ENCODE data around the gene HSDL1. TPM values are rescaled to one million over a fixed set of nuclear protein-coding genes. Genes with fewer than 3 reads are reported as not detected.

Gene HSDL1
- total RNA-seq, 1 experiment from 2014 or later = 34.2 TPM

- Histone ChIP-seq H3K4me1 (ENCODE audit: insufficient read depth, low read length) (no peaks in the 10 kb centered on the region; the same call in 1 of the 2 replicates), H3K18ac (ENCODE audit: insufficient read length, low read depth, low read length) (no peak overlapping the region), H3K79me1 (ENCODE audit: insufficient read depth, low read depth, low read length, poor library complexity, severe bottlenecking) (peaks cover 5% of the 10 kb centered on the region), H2AFZ (ENCODE audit: low read length) (no peak overlapping the region), H3K23me2 (ENCODE audit: insufficient read length, low read depth, low read length, poor library complexity, severe bottlenecking) (peaks cover 3% of the 10 kb centered on the region), H2BK12ac (ENCODE audit: insufficient read length, low read depth, low read length) (no peak overlapping the region), H2BK20ac (ENCODE audit: low read depth, low read length, poor library complexity, severe bottlenecking) (no peak overlapping the region), H3K79me2 (ENCODE audit: insufficient read depth, low read length) (peaks cover 24% of the 10 kb centered on the region; the same call in 1 of the 2 replicates), H3T11ph (ENCODE audit: low read length) (no peak overlapping the region), H4K8ac (replicated peaks; ENCODE audit: insufficient read length, low read depth, low read length) (no peak overlapping the region), H2BK120ac (ENCODE audit: low read depth, low read length, poor library complexity, severe bottlenecking) (no peak overlapping the region), H3K56ac (ENCODE audit: insufficient read length, low read depth, low read length) (no peak overlapping the region), H3K27ac (ENCODE audit: insufficient read length, low read depth, low read length) (no peak overlapping the region), H3K4ac (ENCODE audit: low read depth, low read length) (no peak overlapping the region), H2BK5ac (ENCODE audit: insufficient read length, low read length) (no peak overlapping the region), H4K91ac (ENCODE audit: insufficient read length, low read depth, low read length) (no peak overlapping the region), H2BK15ac (ENCODE audit: low read depth, low read length) (no peak overlapping the region), H3K4me2 (ENCODE audit: insufficient read depth, insufficient read length, low read length) (no peak overlapping the region), H2AK5ac (ENCODE audit: insufficient read length, low read length) (no peak overlapping the region), H3K9ac (ENCODE audit: extremely low read depth, insufficient read length, low read length) (no peak overlapping the region), H3K23ac (ENCODE audit: insufficient read length, low read depth, low read length) (no peak overlapping the region), H4K20me1 (ENCODE audit: control insufficient read depth, insufficient read depth, insufficient read length) (no peaks in the 10 kb centered on the region), H3K27me3 (ENCODE audit: insufficient read depth, low read length) (no peaks in the 10 kb centered on the region), H4K5ac (ENCODE audit: insufficient read length, low read depth, low read length) (no peak overlapping the region), H3K14ac (ENCODE audit: insufficient read depth, low read length) (no peak overlapping the region), H3K9me3 (ENCODE audit: control insufficient read depth, low read depth, low read length) (no peaks in the 10 kb centered on the region)
- Mint-ChIP-seq H3K36me3 (ENCODE audit: insufficient read depth in 1 of 3, low read depth in 3 of 3) (peaks cover 0 to 3% (median 0%) of the 10 kb centered on the region in 3 experiments; a peak in 1 of 7 replicates), H3K4me1 (peaks cover 13 to 20% of the 10 kb centered on the region in 2 experiments), H3K27me3 (ENCODE audit: low read depth) (no peaks in the 10 kb centered on the region), H3K9me3 (no peaks in the 10 kb centered on the region), H3K4me3 (no peak overlapping the region), H3K27ac (peak overlapping the region in 1 of 3 experiments; percentile 64; a peak in 1 of 7 replicates)
- no CpG with 5 or more reads among the region's 3 CpGs for WGBS (ENCODE audit: extremely low coverage, insufficient read length, low lambda C conversion rate)
- no peak for TF ChIP-seq CTCF (conservative IDR thresholded peaks at IDR 0.05)
- no peak for DNase-seq
Measured at GRCh38 chr16:84111525-84111924, 33.5 kb downstream of the HSDL1 start.

All from H9 (cell line).